Osteoblast (primary cell): ENCODE results near the gene CAV1. TPM values are rescaled to one million over a fixed set of nuclear protein-coding genes. Genes with fewer than 3 reads are reported as not detected.

Experiments
- DNase-seq: peaks from one replicate; pipeline ENCODE4 v3.0.0; 2011; ENCODE audit warnings: low spot score, mixed read lengths; ENCODE audit not compliant: insufficient read length; ENCODE audit errors: missing footprints
- H2AFZ ChIP-seq: 2 replicates; pipeline ENCODE4 v1.6.0; 2011; ENCODE audit warnings: mild to moderate bottlenecking, low read length
- H3K27ac ChIP-seq: 2 replicates; pipeline ENCODE4 v1.5.1; 2011; ENCODE audit warnings: mild to moderate bottlenecking, low read depth, low read length, moderate library complexity
- H3K27me3 ChIP-seq: 2 replicates; pipeline ENCODE4 v1.6.0; 2012; ENCODE audit warnings: mild to moderate bottlenecking, control low read depth, inconsistent platforms, low read length, moderate library complexity; ENCODE audit not compliant: insufficient read depth
- H3K36me3 ChIP-seq: 2 replicates; pipeline ENCODE4 v1.5.1; 2011; ENCODE audit warnings: mild to moderate bottlenecking, low read length, control low read depth, moderate library complexity; ENCODE audit not compliant: insufficient read depth
- H3K4me1 ChIP-seq: 2 replicates; pipeline ENCODE4 v1.5.1; 2011; ENCODE audit warnings: mild to moderate bottlenecking, low read length, control low read depth, moderate library complexity; ENCODE audit not compliant: insufficient read depth
- H3K4me2 ChIP-seq: 2 replicates; pipeline ENCODE4 v1.6.0; 2011; ENCODE audit warnings: mild to moderate bottlenecking, low read length; ENCODE audit not compliant: insufficient read depth
- H3K4me3 ChIP-seq: fragments of 200-600 bp; sonication (generic); 3 replicates; pipeline ENCODE4 v1.5.1; 2012; ENCODE audit warnings: mild to moderate bottlenecking, low read length, inconsistent platforms; ENCODE audit not compliant: insufficient read depth
- H3K79me2 ChIP-seq: 2 replicates; pipeline ENCODE4 v1.6.0; 2012; ENCODE audit warnings: mild to moderate bottlenecking, low read length, control low read depth, inconsistent platforms; ENCODE audit not compliant: insufficient read depth
- H3K9me3 ChIP-seq: 2 replicates; pipeline ENCODE4 v1.5.1; 2011; ENCODE audit warnings: low read depth, low read length, control low read depth
- H4K20me1 ChIP-seq: 2 replicates; pipeline ENCODE4 v1.6.0; 2012; ENCODE audit warnings: mild to moderate bottlenecking, low read length, control low read depth; ENCODE audit not compliant: insufficient read depth
- CTCF ChIP-seq: IDR thresholded peaks from 2 replicates; pipeline ENCODE4 v1.5.1; 2011; ENCODE audit warnings: mild to moderate bottlenecking, low read depth, low read length, moderate library complexity; ENCODE audit errors: extremely low read depth
- total RNA-seq: library from RNA; depleted of rRNA; stranded (reverse); fragments of >200 nt; gene quantifications from 2 replicates; pipeline ENCODE4 v1.2.3, GENCODE V29; 2012

Gene CAV1
- total RNA-seq, 1 donor, result 337 TPM

- Histone ChIP-seq H4K20me1 (no peaks in the 10 kb centered on the region), H2AFZ (no peak overlapping the region), H3K27ac (no peak overlapping the region), H3K27me3 (no peaks in the 10 kb centered on the region), H3K4me1 (peaks cover 24% of the 10 kb centered on the region), H3K79me2 (peaks cover 29% of the 10 kb centered on the region), H3K36me3 (no peaks in the 10 kb centered on the region), H3K4me2 (no peak overlapping the region), H3K4me3 (no peak overlapping the region), H3K9me3 (no peaks in the 10 kb centered on the region)
- TF ChIP-seq CTCF, result no peak
- DNase-seq, result peak; percentile 36
Measured at GRCh38 chr7:116497708-116498107, 27.1 kb upstream of the CAV1 start.

- Histone ChIP-seq H3K4me2 (peak within 1 kb of the TSS; percentile 93), H3K4me3 (peak within 1 kb of the TSS; percentile 89), H3K4me1 (peaks cover 26% of the 10 kb centered on the region), H3K9me3 (no peaks in the 10 kb centered on the region), H3K27ac (peak within 1 kb of the TSS; percentile 46), H3K79me2 (peaks cover 40% of the 10 kb centered on the region), H4K20me1 (no peaks in the 10 kb centered on the region), H3K36me3 (no peaks in the 10 kb centered on the region), H2AFZ (peak within 1 kb of the TSS; percentile 91), H3K27me3 (no peaks in the 10 kb centered on the region)
- TF ChIP-seq CTCF, result no peak
- peak; percentile 95 for DNase-seq
Measured at GRCh38 chr7:116499168-116500077, 25.4 kb upstream of the CAV1 start, which contains the start of gene CAV2. Gene CAV2, plus strand, starts transcription at chr7:116499738. Its CDS starts 44 bp downstream, at chr7:116499782.

GRCh38 chr7:116500078-116500853 lies 24.6 kb upstream of the CAV1 start:
- Histone ChIP-seq H3K27ac (peak overlapping the region; percentile 46), H3K9me3 (no peaks in the 10 kb centered on the region), H3K36me3 (peaks cover under 1% of the 10 kb centered on the region), H3K27me3 (no peaks in the 10 kb centered on the region), H3K4me3 (peak overlapping the region; percentile 89), H3K4me1 (peaks cover 26% of the 10 kb centered on the region), H3K4me2 (peak overlapping the region; percentile 93), H2AFZ (peak overlapping the region; percentile 90), H3K79me2 (peaks cover 43% of the 10 kb centered on the region), H4K20me1 (no peaks in the 10 kb centered on the region)
- no peak for TF ChIP-seq CTCF
- peak; percentile 89 for DNase-seq
